LNCAP (cell line): Measurements from ENCODE around the gene CNTNAP2.

Experiments
- TF ChIP-seq, protein P1 (sequence below): fragments of 450-650 bp; IDR thresholded peaks from 2 replicates; pipeline ENCODE4 v1.5.1; 2017; ENCODE audit warnings: mild to moderate bottlenecking

The CNTNAP2 gene

DNA sequence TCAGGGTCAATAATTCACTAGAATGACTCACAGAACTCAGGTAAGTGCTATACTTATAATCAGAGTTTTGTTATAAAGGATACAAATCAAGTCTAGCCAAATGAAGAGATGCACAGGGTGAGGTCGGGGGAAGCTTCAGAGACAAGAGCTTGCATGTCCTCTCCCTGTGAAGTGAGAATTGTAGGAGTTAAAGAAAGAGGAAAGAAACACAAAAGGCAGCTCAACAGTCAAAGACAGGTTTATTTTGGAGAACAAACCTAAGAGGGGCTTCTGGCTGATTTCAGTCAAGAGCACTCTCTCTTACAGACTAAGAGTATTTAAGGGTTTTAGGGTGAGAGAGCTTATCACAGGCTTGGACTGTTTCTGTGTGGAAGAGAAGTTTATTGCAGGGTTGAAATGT is 1873.5 kb downstream of the CNTNAP2 start:
- TF ChIP-seq, protein P1, sequence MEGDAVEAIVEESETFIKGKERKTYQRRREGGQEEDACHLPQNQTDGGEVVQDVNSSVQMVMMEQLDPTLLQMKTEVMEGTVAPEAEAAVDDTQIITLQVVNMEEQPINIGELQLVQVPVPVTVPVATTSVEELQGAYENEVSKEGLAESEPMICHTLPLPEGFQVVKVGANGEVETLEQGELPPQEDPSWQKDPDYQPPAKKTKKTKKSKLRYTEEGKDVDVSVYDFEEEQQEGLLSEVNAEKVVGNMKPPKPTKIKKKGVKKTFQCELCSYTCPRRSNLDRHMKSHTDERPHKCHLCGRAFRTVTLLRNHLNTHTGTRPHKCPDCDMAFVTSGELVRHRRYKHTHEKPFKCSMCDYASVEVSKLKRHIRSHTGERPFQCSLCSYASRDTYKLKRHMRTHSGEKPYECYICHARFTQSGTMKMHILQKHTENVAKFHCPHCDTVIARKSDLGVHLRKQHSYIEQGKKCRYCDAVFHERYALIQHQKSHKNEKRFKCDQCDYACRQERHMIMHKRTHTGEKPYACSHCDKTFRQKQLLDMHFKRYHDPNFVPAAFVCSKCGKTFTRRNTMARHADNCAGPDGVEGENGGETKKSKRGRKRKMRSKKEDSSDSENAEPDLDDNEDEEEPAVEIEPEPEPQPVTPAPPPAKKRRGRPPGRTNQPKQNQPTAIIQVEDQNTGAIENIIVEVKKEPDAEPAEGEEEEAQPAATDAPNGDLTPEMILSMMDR: no peak

DNA sequence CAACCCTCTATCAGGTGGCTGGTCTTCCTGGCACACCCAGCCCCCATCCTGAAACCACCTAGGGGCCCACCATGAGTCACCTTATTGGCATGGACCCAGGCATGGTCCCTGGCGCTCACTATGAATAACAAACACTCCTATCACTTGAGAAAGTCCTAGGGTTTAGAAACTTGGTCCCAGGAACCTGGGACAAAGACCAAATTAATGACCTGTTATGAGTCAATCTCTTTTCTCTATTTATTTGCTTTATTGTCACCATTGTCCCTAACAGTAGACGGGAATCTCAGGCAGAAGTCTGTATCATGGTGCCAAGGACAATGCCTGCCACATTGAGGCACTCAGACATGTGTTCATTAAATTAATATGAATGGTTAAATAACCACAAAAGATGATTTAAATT is 1874.3 kb downstream of the CNTNAP2 start:
- TF ChIP-seq, protein P1: no peak

DNA sequence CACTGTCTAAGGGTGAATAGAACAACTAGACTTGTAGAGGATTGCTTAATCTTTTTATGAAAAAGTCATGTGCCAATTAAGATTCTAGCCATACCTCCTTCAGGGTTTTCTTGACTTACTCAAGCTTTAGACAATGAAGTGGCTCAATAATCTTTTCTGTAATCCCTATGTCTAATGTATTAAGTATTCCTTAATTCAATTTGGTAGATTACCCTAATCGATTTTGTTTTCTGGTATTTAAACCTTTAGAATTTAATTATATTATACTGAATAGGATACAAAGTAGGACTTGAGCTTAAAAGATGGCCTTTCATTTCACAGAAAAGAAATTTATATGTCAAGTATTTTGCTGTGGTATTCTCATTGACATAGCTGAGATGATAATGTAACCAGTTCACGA is 1876.1 kb downstream of the CNTNAP2 start:
- TF ChIP-seq, protein P1: no peak

DNA sequence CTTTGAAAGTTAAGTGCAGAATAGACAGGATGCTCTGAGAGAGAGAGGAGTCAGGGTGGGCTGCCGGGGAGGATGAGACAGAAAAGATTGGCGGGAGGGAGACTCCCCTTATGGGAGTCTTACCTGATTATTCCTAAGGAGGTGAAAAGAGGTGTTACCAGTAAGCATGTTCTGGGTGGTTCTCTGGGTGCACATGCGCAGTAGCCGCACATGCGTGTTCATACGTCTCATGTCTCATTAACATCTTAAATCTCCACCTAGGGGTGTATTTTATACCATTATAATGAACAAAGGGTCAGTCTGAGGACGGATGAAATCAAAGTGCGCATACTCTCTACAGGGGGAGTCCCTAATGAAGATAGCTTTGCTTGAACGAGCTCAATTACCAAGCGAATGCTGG is 1881.0 kb downstream of the CNTNAP2 start:
- TF ChIP-seq, protein P1: no peak

DNA sequence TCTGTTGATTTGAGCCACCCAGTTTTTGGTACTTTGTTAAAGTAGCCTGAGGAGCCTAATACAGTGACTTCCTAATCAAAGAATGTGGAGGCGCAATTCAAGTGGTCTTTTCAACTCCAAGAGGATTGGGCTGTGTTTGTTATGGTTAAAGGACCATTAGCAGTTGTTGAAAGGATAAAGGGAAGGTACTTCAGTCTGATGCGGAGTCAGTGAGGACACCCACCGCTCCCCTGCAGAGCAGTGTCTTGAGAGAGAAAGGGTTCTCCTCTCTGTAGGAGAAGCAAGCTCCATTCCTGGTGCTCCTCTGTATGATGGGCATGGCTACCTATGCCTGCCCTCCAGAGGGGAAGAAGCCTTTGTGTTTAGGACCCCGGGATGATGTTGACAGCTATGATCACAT is 1883.4 kb downstream of the CNTNAP2 start:
- TF ChIP-seq, protein P1: no peak

DNA sequence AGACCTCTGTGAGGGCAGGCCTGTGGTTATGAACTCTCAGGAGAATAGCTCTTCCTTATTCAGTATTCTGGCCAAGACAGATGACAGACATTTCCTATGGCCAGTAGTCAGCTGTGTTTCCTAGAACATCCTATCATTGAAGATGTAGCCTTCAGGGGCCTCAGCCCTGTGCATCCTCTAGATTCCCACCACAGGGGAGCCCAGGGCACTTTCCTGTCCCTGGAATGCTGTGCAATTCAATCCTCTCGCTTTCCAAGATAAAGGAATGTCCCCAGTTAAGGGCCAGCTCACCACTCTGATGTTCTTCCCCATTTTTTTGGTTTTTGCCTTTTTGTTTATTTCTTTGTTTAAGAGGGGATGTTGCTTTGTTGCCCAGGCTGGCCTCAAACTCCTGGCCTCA is 1895.2 kb downstream of the CNTNAP2 start:
- TF ChIP-seq, protein P1: no peak

DNA sequence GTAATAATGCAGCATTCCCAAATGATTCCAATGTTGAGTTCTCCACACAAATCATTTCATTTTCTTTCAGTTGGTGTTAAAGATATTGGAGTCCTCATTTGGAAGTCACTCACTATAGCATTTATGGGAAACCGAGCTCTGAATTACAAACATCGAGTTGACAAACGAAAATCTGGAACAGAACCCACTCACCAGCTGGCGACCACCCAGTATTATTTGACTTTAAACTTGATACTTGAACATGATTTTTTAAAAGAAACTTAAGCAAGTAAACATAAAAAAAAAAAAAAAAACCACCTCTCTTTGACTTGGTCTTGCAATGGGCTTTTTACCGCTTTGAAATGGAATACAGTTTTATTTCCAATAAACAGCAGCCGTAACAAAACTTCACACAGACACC is 1897.4 kb downstream of the CNTNAP2 start:
- TF ChIP-seq, protein P1: no peak

DNA sequence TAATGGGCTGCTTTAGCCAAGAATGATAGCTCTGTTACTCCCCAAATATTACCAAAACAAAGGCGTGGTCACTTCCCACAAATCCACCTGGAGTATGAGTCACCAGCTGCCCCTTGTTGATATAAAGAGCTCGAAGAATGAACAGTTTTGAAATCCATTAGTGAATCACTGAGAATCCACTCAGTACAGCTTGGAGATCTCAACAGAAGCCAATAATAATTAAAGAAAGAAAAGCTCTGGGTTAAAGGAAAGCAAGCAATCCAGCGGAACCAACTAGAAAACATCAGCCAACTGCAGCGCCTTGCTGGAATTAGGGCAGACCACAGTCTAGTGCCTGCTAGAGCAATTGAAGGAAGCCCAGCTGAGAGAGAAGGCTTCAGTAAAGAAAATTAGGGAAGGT is 1897.9 kb downstream of the CNTNAP2 start:
- TF ChIP-seq, protein P1: no peak
